PC-3 (cell line): ENCODE measurements around the gene CCL20. TPM values are rescaled to one million over a fixed set of nuclear protein-coding genes. Genes with fewer than 3 reads are reported as not detected.

Experiments used
- ATAC-seq: fragments of 200-7000 bp; cut with Tn5 transposase; 2 replicates; pipeline ENCODE4 v1.9.1; 2020; ENCODE audit warnings: mild to moderate bottlenecking, moderate library complexity
- BruUV-seq: library from RNA; stranded (reverse); fragments of 400-500 nt; replicated peaks from 2 replicates; lab custom pipeline; 2021; lab: Mats Ljungman, UMichigan
- CTCF ChIA-PET: fragments of 300-600 bp; sonication (Branson Sonifier 250); formaldehyde crosslinking; loops from one replicate; lab custom pipeline; 2022; ENCODE audit warnings: antibody characterized with exemption; lab: Charles Lee
- POLR2A ChIA-PET: fragments of 300-600 bp; sonication (Branson Sonifier 250); formaldehyde crosslinking; loops from one replicate; lab custom pipeline; 2022; ENCODE audit warnings: antibody characterized with exemption; ENCODE audit not compliant: unreplicated experiment; lab: Charles Lee
- DNase-seq: peaks from one replicate; pipeline ENCODE4 v3.0.0-alpha.2; 2015
- H2AFZ ChIP-seq: fragments of 300-600 bp; sonication (generic); 2 replicates; pipeline ENCODE4 v1.6.0; 2016; ENCODE audit warnings: antibody characterized with exemption, low read length
- H3F3A ChIP-seq: fragments of 300-600 bp; sonication (generic); one replicate; pipeline ENCODE4 v1.6.0; 2017; ENCODE audit warnings: antibody characterized with exemption, low read length, control low read depth, mild to moderate bottlenecking; ENCODE audit not compliant: unreplicated experiment
- H3K27ac ChIP-seq: fragments of 300-600 bp; sonication (generic); 2 replicates; pipeline ENCODE4 v1.5.1; 2016; ENCODE audit warnings: mild to moderate bottlenecking, low read length
- H3K27me3 ChIP-seq: fragments of 300-600 bp; sonication (generic); 2 replicates; pipeline ENCODE4 v1.6.1; 2016; ENCODE audit warnings: low read length, mixed read lengths
- H3K36me3 ChIP-seq: fragments of 300-600 bp; sonication (generic); 2 replicates; pipeline ENCODE4 v1.6.1; 2016; ENCODE audit warnings: low read depth, mixed run types, low read length, mixed read lengths
- H3K4me1 ChIP-seq: fragments of 300-600 bp; sonication (generic); 2 replicates; pipeline ENCODE4 v1.5.1; 2016; ENCODE audit warnings: low read length; ENCODE audit not compliant: insufficient read depth
- H3K4me2 ChIP-seq: fragments of 300-600 bp; sonication (generic); 2 replicates; pipeline ENCODE4 v1.6.0; 2016; ENCODE audit warnings: low read length
- H3K4me3 ChIP-seq: fragments of 300-600 bp; sonication (generic); 2 replicates; pipeline ENCODE4 v1.5.1; 2016; ENCODE audit warnings: mild to moderate bottlenecking, low read length, mixed read lengths
- H3K79me2 ChIP-seq: fragments of 300-600 bp; sonication (generic); 2 replicates; pipeline ENCODE4 v1.6.1; 2017; ENCODE audit warnings: low read length, mixed read lengths
- H3K9ac ChIP-seq: fragments of 300-600 bp; sonication (generic); 2 replicates; pipeline ENCODE4 v1.6.0; 2016; ENCODE audit warnings: mild to moderate bottlenecking, low read length
- H3K9me2 ChIP-seq: fragments of 300-600 bp; sonication (generic); replicated peaks from 2 replicates; pipeline ENCODE4 v1.6.1; 2016; ENCODE audit warnings: mixed run types, low read length, mixed read lengths
- H3K9me3 ChIP-seq: fragments of 300-600 bp; sonication (generic); 2 replicates; pipeline ENCODE4 v1.6.1; 2016; ENCODE audit warnings: low read length, mixed read lengths
- H4K20me1 ChIP-seq: fragments of 300-600 bp; sonication (generic); 2 replicates; pipeline ENCODE4 v1.6.1; 2016; ENCODE audit warnings: low read length, mixed read lengths
- CTCF ChIP-seq: fragments of 300-600 bp; sonication (generic); conservative IDR thresholded peaks from 2 replicates; pipeline ENCODE4 v1.5.1; 2017; ENCODE audit warnings: antibody characterized with exemption, low read depth, mild to moderate bottlenecking, low read length
- EZH2 ChIP-seq: fragments of 300-600 bp; sonication (generic); IDR thresholded peaks from one replicate; pipeline ENCODE4 v1.6.1; 2017; ENCODE audit warnings: antibody characterized with exemption, mild to moderate bottlenecking, low read length; ENCODE audit not compliant: unreplicated experiment
- EZH2phosphoT487 ChIP-seq: fragments of 300-600 bp; sonication (generic); IDR thresholded peaks from 2 replicates; pipeline ENCODE4 v1.6.1; 2018; ENCODE audit warnings: mild to moderate bottlenecking, antibody characterized with exemption, low read length, borderline replicate concordance
- intact Hi-C: fragments of 100-400 bp; cut with micrococcal nuclease; formaldehyde crosslinking; loops from 2 replicates; pipeline ENCODE4 v1.9.0; 2023
- total RNA-seq: library from RNA; depleted of rRNA; stranded (reverse); fragments of >200 nt; gene quantifications from 2 replicates; pipeline ENCODE4 v1.2.3, GENCODE V29; 2014

Gene CCL20
- total RNA-seq, 1 experiment from 2014 or later: 1.8 TPM

GRCh38 chr2:227828477-227828912 lies 14.9 kb downstream of the CCL20 start:
- H4K20me1 ChIP-seq: no peaks in the 10 kb centered on the region
- no peaks in the 10 kb centered on the region for H3K9me2 ChIP-seq
- H3K27me3 ChIP-seq: no peaks in the 10 kb centered on the region
- no peak overlapping the region for H2AFZ ChIP-seq
- H3K79me2 ChIP-seq: no peaks in the 10 kb centered on the region
- CTCF ChIA-PET: no interaction called here
- POLR2A ChIA-PET: no interaction called here
- BruUV-seq: no TSS peak
- no peaks in the 10 kb centered on the region for H3K4me1 ChIP-seq
- no peaks in the 10 kb centered on the region for H3K36me3 ChIP-seq
- H3F3A ChIP-seq: no peaks in the 10 kb centered on the region
- H3K27ac ChIP-seq: no peak overlapping the region
- H3K9ac ChIP-seq: no peak overlapping the region
- no peaks in the 10 kb centered on the region for H3K9me3 ChIP-seq
- DNase-seq (no peak), ATAC-seq (no peak)
- H3K4me2 ChIP-seq: no peak overlapping the region
- TF ChIP-seq EZH2phosphoT487 (no peak), CTCF (no peak), EZH2 (no peak)
- no peak overlapping the region for H3K4me3 ChIP-seq
- intact Hi-C loops: no loop called here

GRCh38 chr2:227829337-227829736 lies 15.7 kb downstream of the CCL20 start:
- Histone ChIP-seq H3K27me3 (no peaks in the 10 kb centered on the region), H3K79me2 (no peaks in the 10 kb centered on the region), H3K27ac (no peak overlapping the region), H3K36me3 (no peaks in the 10 kb centered on the region), H3K9ac (no peak overlapping the region), H3K4me3 (no peak overlapping the region), H3K9me3 (no peaks in the 10 kb centered on the region), H3K4me2 (no peak overlapping the region), H2AFZ (no peak overlapping the region), H3K9me2 (no peaks in the 10 kb centered on the region), H3F3A (no peaks in the 10 kb centered on the region), H3K4me1 (no peaks in the 10 kb centered on the region), H4K20me1 (no peaks in the 10 kb centered on the region)
- POLR2A ChIA-PET: no interaction called here
- DNase-seq (no peak), ATAC-seq (no peak)
- no TSS peak for BruUV-seq
- no peak for TF ChIP-seq EZH2
- no peak for TF ChIP-seq EZH2phosphoT487
- no peak for TF ChIP-seq CTCF
- CTCF ChIA-PET: no interaction called here
- intact Hi-C loops: no loop called here

- Histone ChIP-seq H4K20me1 (no peaks in the 10 kb centered on the region), H3K4me1 (no peaks in the 10 kb centered on the region), H3K36me3 (no peaks in the 10 kb centered on the region), H3K4me3 (no peak overlapping the region), H3K79me2 (no peaks in the 10 kb centered on the region), H3K9me2 (no peaks in the 10 kb centered on the region), H3K9me3 (no peaks in the 10 kb centered on the region), H3F3A (no peaks in the 10 kb centered on the region), H3K4me2 (no peak overlapping the region), H2AFZ (no peak overlapping the region), H3K27ac (no peak overlapping the region), H3K27me3 (no peaks in the 10 kb centered on the region), H3K9ac (no peak overlapping the region)
- ChIA-PET CTCF (no interaction called here), POLR2A (no interaction called here)
- DNase-seq: peak; percentile 49
- intact Hi-C loops: no loop called here
- ATAC-seq: no peak
- TF ChIP-seq CTCF (no peak), EZH2phosphoT487 (no peak)
- no TSS peak for BruUV-seq
Observed at GRCh38 chr2:227834423-227834822, 20.8 kb downstream of the CCL20 start.
